ENCODE results near the gene ME3.

DNA sequence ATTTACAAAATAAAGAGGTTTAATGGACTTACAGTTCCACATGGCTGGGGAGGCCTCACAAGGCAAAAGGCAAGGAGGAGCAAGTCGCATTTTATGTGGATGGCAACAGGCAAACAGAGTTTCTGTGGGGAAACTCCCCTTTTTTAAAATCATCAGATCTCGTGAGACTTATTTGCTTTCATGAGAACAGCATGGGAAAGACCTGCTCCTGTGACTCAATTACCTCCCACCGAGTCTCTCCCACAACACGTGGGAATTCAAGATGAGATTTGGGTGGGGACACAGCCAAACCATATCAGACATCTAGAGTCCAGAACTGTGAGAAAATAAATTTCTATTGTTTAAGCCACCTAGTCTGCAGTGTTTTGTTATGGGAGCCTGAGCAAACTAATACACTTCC, 80.8 kb downstream of the ME3 start:
- TF ChIP-seq YY1 (IDR thresholded peaks at IDR 0.05; ENCODE audit: insufficient read depth, insufficient read length) (no peak), ZNF274 (IDR thresholded peaks at IDR 0.05; ENCODE audit: low read depth, low read length) (no peak)
